ENCODE results near the gene VAMP4.

DNA sequence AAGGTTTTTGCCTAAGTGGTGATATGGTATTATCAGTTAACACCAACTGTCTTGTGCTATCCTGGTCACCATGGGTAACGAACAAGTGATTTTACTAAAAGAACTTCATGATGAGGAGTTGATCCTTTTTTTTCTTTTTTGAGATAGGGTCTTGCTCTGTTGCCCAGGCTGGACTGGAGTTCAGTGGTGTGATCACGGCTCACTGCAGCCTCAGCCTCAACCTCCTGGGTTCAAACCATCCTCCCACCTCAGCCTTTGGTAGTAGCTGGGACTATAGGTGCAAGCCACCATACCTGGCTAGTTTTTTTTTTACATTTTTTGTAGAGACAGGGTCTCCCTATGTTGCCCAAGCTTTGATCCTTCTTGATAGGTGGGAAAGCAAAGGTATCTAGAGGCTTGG is 44.7 kb upstream of the VAMP4 start:
- no peak for TF ChIP-seq ZNF8 (CRISPR knock-in tag; IDR thresholded peaks at IDR 0.05)
- no peak for TF ChIP-seq RARB (CRISPR knock-in tag; IDR thresholded peaks at IDR 0.05)
- no peak for TF ChIP-seq ZC3H10 (CRISPR knock-in tag; IDR thresholded peaks at IDR 0.05)
- TF ChIP-seq, protein P1, sequence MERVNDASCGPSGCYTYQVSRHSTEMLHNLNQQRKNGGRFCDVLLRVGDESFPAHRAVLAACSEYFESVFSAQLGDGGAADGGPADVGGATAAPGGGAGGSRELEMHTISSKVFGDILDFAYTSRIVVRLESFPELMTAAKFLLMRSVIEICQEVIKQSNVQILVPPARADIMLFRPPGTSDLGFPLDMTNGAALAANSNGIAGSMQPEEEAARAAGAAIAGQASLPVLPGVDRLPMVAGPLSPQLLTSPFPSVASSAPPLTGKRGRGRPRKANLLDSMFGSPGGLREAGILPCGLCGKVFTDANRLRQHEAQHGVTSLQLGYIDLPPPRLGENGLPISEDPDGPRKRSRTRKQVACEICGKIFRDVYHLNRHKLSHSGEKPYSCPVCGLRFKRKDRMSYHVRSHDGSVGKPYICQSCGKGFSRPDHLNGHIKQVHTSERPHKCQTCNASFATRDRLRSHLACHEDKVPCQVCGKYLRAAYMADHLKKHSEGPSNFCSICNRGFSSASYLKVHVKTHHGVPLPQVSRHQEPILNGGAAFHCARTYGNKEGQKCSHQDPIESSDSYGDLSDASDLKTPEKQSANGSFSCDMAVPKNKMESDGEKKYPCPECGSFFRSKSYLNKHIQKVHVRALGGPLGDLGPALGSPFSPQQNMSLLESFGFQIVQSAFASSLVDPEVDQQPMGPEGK (CRISPR knock-in tag; IDR thresholded peaks at IDR 0.05; ENCODE audit: borderline replicate concordance) = no peak
